GM23338 (cell line): ENCODE measurements around the gene ST8SIA4. TPM values are rescaled to one million over a fixed set of nuclear protein-coding genes. Genes with fewer than 3 reads are reported as not detected.
A peak's percentile ranks its signal among the peaks of the same experiment; 100 is the strongest.

Source experiments
- ATAC-seq: fragments of 200-7000 bp; cut with Tn5 transposase; 3 replicates; pipeline ENCODE4 v1.9.1; 2020
- DNase-seq: peaks from one replicate; pipeline ENCODE4 v3.0.0-alpha.2; 2015; ENCODE audit warnings: low spot score
- H2AFZ ChIP-seq: fragments of 200-600 bp; sonication (generic); 2 replicates; pipeline ENCODE4 v1.8.0; 2016; ENCODE audit warnings: antibody characterized with exemption, mild to moderate bottlenecking, moderate library complexity
- H3F3A ChIP-seq: fragments of 200-600 bp; sonication (generic); replicated peaks from 2 replicates; pipeline ENCODE4 v1.8.0; 2017; ENCODE audit warnings: antibody characterized with exemption, mixed run types, low read depth
- H3K27ac ChIP-seq: fragments of 200-600 bp; sonication (generic); 2 replicates; pipeline ENCODE4 v1.6.1; 2016; ENCODE audit warnings: low read depth
- H3K27me3 ChIP-seq: fragments of 200-600 bp; sonication (generic); 2 replicates; pipeline ENCODE4 v1.8.0; 2016; ENCODE audit warnings: mild to moderate bottlenecking, mixed run types, moderate library complexity; ENCODE audit not compliant: insufficient read depth
- H3K36me3 ChIP-seq: fragments of 200-600 bp; sonication (generic); 2 replicates; pipeline ENCODE4 v1.8.0; 2016; ENCODE audit warnings: mild to moderate bottlenecking; ENCODE audit not compliant: insufficient read depth
- H3K4me1 ChIP-seq: fragments of 200-600 bp; sonication (generic); 2 replicates; pipeline ENCODE4 v1.8.0; 2016; ENCODE audit warnings: mild to moderate bottlenecking, moderate library complexity; ENCODE audit not compliant: insufficient read depth
- H3K4me2 ChIP-seq: fragments of 200-600 bp; sonication (generic); 2 replicates; pipeline ENCODE4 v1.7.1; 2017; ENCODE audit warnings: mixed run types
- H3K4me3 ChIP-seq: fragments of 200-600 bp; sonication (generic); 2 replicates; pipeline ENCODE4 v1.6.1; 2016; ENCODE audit warnings: mixed run types
- H3K79me2 ChIP-seq: fragments of 200-600 bp; sonication (generic); replicated peaks from 2 replicates; pipeline ENCODE4 v1.8.0; 2017; ENCODE audit warnings: mild to moderate bottlenecking; ENCODE audit not compliant: insufficient read depth
- H3K9me2 ChIP-seq: fragments of 200-600 bp; sonication (generic); 2 replicates; pipeline ENCODE4 v1.8.0; 2017; ENCODE audit not compliant: insufficient read depth
- H4K20me1 ChIP-seq: fragments of 200-600 bp; sonication (generic); replicated peaks from 2 replicates; pipeline ENCODE4 v1.8.0; 2017; ENCODE audit warnings: mild to moderate bottlenecking; ENCODE audit not compliant: insufficient read depth
- H3K27ac Mint-ChIP-seq: 2 replicates; pipeline ENCODE4 v1.8.0; 2020; ENCODE audit warnings: inconsistent platforms, mild to moderate bottlenecking, moderate library complexity, mixed read lengths
- H3K27me3 Mint-ChIP-seq: 3 replicates; pipeline ENCODE4 v1.8.0; 2022; ENCODE audit warnings: low read depth, mild to moderate bottlenecking, moderate library complexity, mixed read lengths, inconsistent platforms; ENCODE audit not compliant: insufficient read depth, poor library complexity
- H3K36me3 Mint-ChIP-seq: 3 replicates; pipeline ENCODE4 v1.8.0; 2021; ENCODE audit warnings: low read depth, mild to moderate bottlenecking, inconsistent platforms, moderate library complexity, mixed read lengths
- H3K4me1 Mint-ChIP-seq: 3 replicates; pipeline ENCODE4 v1.8.0; 2020; ENCODE audit warnings: mild to moderate bottlenecking, inconsistent platforms, mixed read lengths
- H3K4me3 Mint-ChIP-seq: 3 replicates; pipeline ENCODE4 v1.8.0; 2021; ENCODE audit warnings: moderate library complexity, mild to moderate bottlenecking, inconsistent platforms, mixed read lengths
- H3K9me3 Mint-ChIP-seq: 3 replicates; pipeline ENCODE4 v1.8.0; 2020; ENCODE audit warnings: moderate library complexity, mild to moderate bottlenecking, inconsistent platforms, mixed read lengths
- CREB1 ChIP-seq: fragments of 250-450 bp; sonication (Bioruptor Pico); IDR thresholded peaks from 2 replicates; pipeline ENCODE4 v1.5.0; 2020; ENCODE audit warnings: low read depth, mild to moderate bottlenecking, moderate library complexity
- EZH2 ChIP-seq: fragments of 200-600 bp; sonication (generic); IDR thresholded peaks from one replicate; pipeline ENCODE4 v1.8.0; 2017; ENCODE audit warnings: antibody characterized with exemption, mild to moderate bottlenecking, low read depth; ENCODE audit not compliant: unreplicated experiment
- EZH2phosphoT487 ChIP-seq: fragments of 200-600 bp; sonication (generic); IDR thresholded peaks from one replicate; pipeline ENCODE4 v1.8.1; 2018; ENCODE audit warnings: antibody characterized with exemption; ENCODE audit not compliant: unreplicated experiment
- NANOG ChIP-seq: IDR thresholded peaks from 2 replicates; pipeline ENCODE4 v1.6.1; 2016; ENCODE audit warnings: antibody characterized with exemption, borderline replicate concordance
- POLR2AphosphoS5 ChIP-seq: IDR thresholded peaks from 2 replicates; pipeline ENCODE4 v1.6.1; 2016; ENCODE audit warnings: antibody characterized with exemption, low read depth
- REST ChIP-seq: IDR thresholded peaks from one replicate; pipeline ENCODE4 v1.6.1; 2018; ENCODE audit warnings: antibody characterized with exemption; ENCODE audit not compliant: unreplicated experiment
- STAT1 ChIP-seq: IDR thresholded peaks from one replicate; pipeline ENCODE4 v1.6.1; 2016; ENCODE audit warnings: antibody characterized with exemption; ENCODE audit not compliant: unreplicated experiment
- ZNF331 ChIP-seq: fragments of 250-450 bp; sonication (Bioruptor Pico); IDR thresholded peaks from 2 replicates; pipeline ENCODE4 v1.5.0; 2020; ENCODE audit warnings: low read depth, mild to moderate bottlenecking, moderate library complexity
- polyA plus RNA-seq: library from polyadenylated mRNA; unstranded; fragments of >200 nt; fragmentation: Nextera tagmentation; extraction: Ambion mirVana; gene quantifications from 2 replicates; pipeline ENCODE4 v1.2.1, GENCODE V29; 2016
- total RNA-seq: library from RNA; depleted of rRNA; stranded (reverse); fragments of >200 nt; shearing (Covaris generic); gene quantifications from 2 replicates; pipeline ENCODE4 v1.2.3, GENCODE V29; 2014
- TF ChIP-seq, protein P1 (sequence below), 2 experiments: fragments of 200-600 bp in 1 of 2; sonication (generic) in 1 of 2; conservative IDR thresholded peaks; 2 replicates each; pipeline versions ENCODE4 v1.5.1 to v1.6.1; 2016 to 2017; ENCODE audit warnings: antibody characterized with exemption in 2 of 2, low read depth in 2 of 2, mild to moderate bottlenecking in 2 of 2, moderate library complexity in 1 of 2

The ST8SIA4 gene
- total and polyA plus RNA-seq, 2 experiments from 2014 or later = 0.11 to 0.28 TPM

GRCh38 chr5:100900142-100900795 lies 2.8 kb downstream of the ST8SIA4 start:
- Mint-ChIP-seq H3K36me3 (no peaks in the 10 kb centered on the region), H3K4me3 (peak overlapping the region; percentile 86), H3K27ac (no peak overlapping the region), H3K4me1 (peaks cover 32% of the 10 kb centered on the region), H3K9me3 (no peaks in the 10 kb centered on the region), H3K27me3 (peaks cover 46% of the 10 kb centered on the region)
- Histone ChIP-seq H3K4me1 (peaks cover 20% of the 10 kb centered on the region), H3K27ac (no peak overlapping the region), H3K27me3 (peaks cover 64% of the 10 kb centered on the region), H3K79me2 (no peaks in the 10 kb centered on the region), H3K9me2 (no peaks in the 10 kb centered on the region), H3F3A (no peaks in the 10 kb centered on the region), H3K4me3 (peak overlapping the region; percentile 73), H3K36me3 (no peaks in the 10 kb centered on the region), H2AFZ (peak overlapping the region; percentile 99), H4K20me1 (no peaks in the 10 kb centered on the region; the same call in 1 of the 2 replicates), H3K4me2 (peak overlapping the region; percentile 97)
- DNase-seq (peak; percentile 57), ATAC-seq (peak; percentile 15)
- TF ChIP-seq EZH2 (peak; percentile 32), CREB1 (CRISPR knock-in tag) (no peak)
- TF ChIP-seq, protein P1, sequence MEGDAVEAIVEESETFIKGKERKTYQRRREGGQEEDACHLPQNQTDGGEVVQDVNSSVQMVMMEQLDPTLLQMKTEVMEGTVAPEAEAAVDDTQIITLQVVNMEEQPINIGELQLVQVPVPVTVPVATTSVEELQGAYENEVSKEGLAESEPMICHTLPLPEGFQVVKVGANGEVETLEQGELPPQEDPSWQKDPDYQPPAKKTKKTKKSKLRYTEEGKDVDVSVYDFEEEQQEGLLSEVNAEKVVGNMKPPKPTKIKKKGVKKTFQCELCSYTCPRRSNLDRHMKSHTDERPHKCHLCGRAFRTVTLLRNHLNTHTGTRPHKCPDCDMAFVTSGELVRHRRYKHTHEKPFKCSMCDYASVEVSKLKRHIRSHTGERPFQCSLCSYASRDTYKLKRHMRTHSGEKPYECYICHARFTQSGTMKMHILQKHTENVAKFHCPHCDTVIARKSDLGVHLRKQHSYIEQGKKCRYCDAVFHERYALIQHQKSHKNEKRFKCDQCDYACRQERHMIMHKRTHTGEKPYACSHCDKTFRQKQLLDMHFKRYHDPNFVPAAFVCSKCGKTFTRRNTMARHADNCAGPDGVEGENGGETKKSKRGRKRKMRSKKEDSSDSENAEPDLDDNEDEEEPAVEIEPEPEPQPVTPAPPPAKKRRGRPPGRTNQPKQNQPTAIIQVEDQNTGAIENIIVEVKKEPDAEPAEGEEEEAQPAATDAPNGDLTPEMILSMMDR (conservative IDR thresholded peaks at IDR 0.05; ENCODE audit: low read depth in 2 of 2) = peak; percentile 53 to 80

DNA sequence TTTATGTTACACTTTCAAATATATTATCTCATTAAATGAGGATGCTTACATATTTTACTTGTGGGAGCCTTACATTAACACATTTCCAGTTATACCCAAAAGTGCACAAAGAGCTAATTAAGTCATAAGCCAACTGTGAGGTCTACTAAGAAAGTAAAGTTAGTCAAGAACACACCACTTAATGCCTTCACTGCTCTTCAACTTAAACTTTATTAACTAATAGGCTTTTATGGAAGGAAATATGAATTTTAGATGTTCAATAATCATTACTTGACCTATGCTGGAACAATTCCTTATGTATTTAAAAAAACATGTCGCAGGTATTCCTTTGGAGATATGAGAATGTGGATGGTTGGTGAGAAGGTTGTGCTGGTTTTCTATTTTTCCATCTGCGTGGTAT lies 3.4 kb downstream of the ST8SIA4 start:
- H4K20me1 ChIP-seq = no peaks in the 10 kb centered on the region; the same call in 1 of the 2 replicates
- peaks cover 19% of the 10 kb centered on the region for H3K4me1 ChIP-seq
- Mint-ChIP-seq H3K27me3 (peaks cover 40% of the 10 kb centered on the region), H3K27ac (no peak overlapping the region), H3K9me3 (no peaks in the 10 kb centered on the region), H3K4me1 (peaks cover 31% of the 10 kb centered on the region), H3K36me3 (no peaks in the 10 kb centered on the region), H3K4me3 (peak overlapping the region; percentile 86)
- H2AFZ ChIP-seq = peak overlapping the region; percentile 99
- no peaks in the 10 kb centered on the region for H3K36me3 ChIP-seq
- no peaks in the 10 kb centered on the region for H3F3A ChIP-seq
- H3K4me3 ChIP-seq = peak overlapping the region; percentile 73
- TF ChIP-seq POLR2AphosphoS5 = no peak
- TF ChIP-seq EZH2phosphoT487 = no peak
- TF ChIP-seq ZNF331 (CRISPR knock-in tag) = no peak
- H3K27me3 ChIP-seq = peaks cover 58% of the 10 kb centered on the region
- H3K79me2 ChIP-seq = no peaks in the 10 kb centered on the region
- H3K9me2 ChIP-seq = no peaks in the 10 kb centered on the region
- peak overlapping the region; percentile 97 for H3K4me2 ChIP-seq
- ATAC-seq (no peak), DNase-seq (no peak)
- no peak overlapping the region for H3K27ac ChIP-seq

- Histone ChIP-seq H3K4me2 (no peak overlapping the region), H3K27me3 (peaks cover 49% of the 10 kb centered on the region)
- TF ChIP-seq NANOG = no peak
- TF ChIP-seq POLR2AphosphoS5 = no peak
- TF ChIP-seq, protein P1 (conservative IDR thresholded peaks at IDR 0.05; ENCODE audit: low read depth in 2 of 2) = no peak
- no peak for TF ChIP-seq REST
- no peak for TF ChIP-seq STAT1
- TF ChIP-seq EZH2phosphoT487 = no peak
- no peak for TF ChIP-seq ZNF331 (CRISPR knock-in tag)
These were observed 4.4 kb downstream of the ST8SIA4 start for GRCh38 chr5:100898504-100899346.

More at GRCh38 chr5:100898504-100899346, 4.4 kb downstream of the ST8SIA4 start:
- Histone ChIP-seq H3K79me2 (no peaks in the 10 kb centered on the region), H2AFZ (no peak overlapping the region), H3K9me2 (no peaks in the 10 kb centered on the region), H4K20me1 (no peaks in the 10 kb centered on the region), H3F3A (no peaks in the 10 kb centered on the region), H3K27ac (no peak overlapping the region), H3K36me3 (no peaks in the 10 kb centered on the region), H3K4me3 (no peak overlapping the region), H3K4me1 (peaks cover 14% of the 10 kb centered on the region)
- H3K4me1 Mint-ChIP-seq = peaks cover 23% of the 10 kb centered on the region
- H3K27ac Mint-ChIP-seq = no peak overlapping the region
- ATAC-seq = no peak
- H3K36me3 Mint-ChIP-seq = no peaks in the 10 kb centered on the region
- no peaks in the 10 kb centered on the region for H3K9me3 Mint-ChIP-seq
- DNase-seq = no peak
- no peak overlapping the region for H3K4me3 Mint-ChIP-seq
- peaks cover 31% of the 10 kb centered on the region for H3K27me3 Mint-ChIP-seq
